Type B pancreatic cell (in vitro differentiated cells): ENCODE data around the gene KLF6. TPM values are rescaled to one million over a fixed set of nuclear protein-coding genes. Genes with fewer than 3 reads are reported as not detected.

Source experiments
- DNase-seq: peaks from one replicate; pipeline ENCODE4 v3.0.0; 2021; ENCODE audit warnings: mixed read lengths; ENCODE audit not compliant: unreplicated experiment; ENCODE audit errors: extremely low spot score
- H3K27ac Mint-ChIP-seq: 2 replicates; pipeline ENCODE4 v1.8.0; 2021; ENCODE audit warnings: mild to moderate bottlenecking, mixed read lengths
- H3K27me3 Mint-ChIP-seq: 2 replicates; pipeline ENCODE4 v1.8.0; 2021; ENCODE audit warnings: mixed read lengths
- H3K36me3 Mint-ChIP-seq: 2 replicates; pipeline ENCODE4 v1.8.0; 2021; ENCODE audit warnings: mixed read lengths
- H3K4me1 Mint-ChIP-seq: one replicate; pipeline ENCODE4 v1.8.0; 2021; ENCODE audit warnings: mixed read lengths; ENCODE audit not compliant: unreplicated experiment
- H3K4me3 Mint-ChIP-seq: 2 replicates; pipeline ENCODE4 v1.8.0; 2021; ENCODE audit warnings: mild to moderate bottlenecking, mixed read lengths
- H3K9me3 Mint-ChIP-seq: 2 replicates; pipeline ENCODE4 v1.8.0; 2021; ENCODE audit warnings: mixed read lengths
- CTCF ChIP-seq: fragments of 200-600 bp; sonication (generic); conservative IDR thresholded peaks from 2 replicates; pipeline ENCODE4 v1.5.0; 2021; ENCODE audit warnings: antibody characterized with exemption, mild to moderate bottlenecking
- total RNA-seq: library from RNA; stranded (reverse); gene quantifications from 2 replicates; pipeline ENCODE4 v1.2.1, GENCODE V29; 2021; ENCODE audit warnings: low replicate concordance

KLF6 gene
- total RNA-seq, 1 donor from 2014 or later, result 117 TPM

- no peak for DNase-seq
- H3K4me3 Mint-ChIP-seq, result peak overlapping the region; percentile 65
- peaks cover 4% of the 10 kb centered on the region for H3K27me3 Mint-ChIP-seq
- TF ChIP-seq CTCF, result no peak
- H3K27ac Mint-ChIP-seq, result peak overlapping the region; percentile 92
- H3K9me3 Mint-ChIP-seq, result no peaks in the 10 kb centered on the region
- peaks cover 44% of the 10 kb centered on the region for H3K36me3 Mint-ChIP-seq
- peaks cover 35% of the 10 kb centered on the region for H3K4me1 Mint-ChIP-seq
These were observed 10.0 kb downstream of the KLF6 start for GRCh38 chr10:3774814-3775695.

GRCh38 chr10:3774018-3774813 is 10.8 kb downstream of the KLF6 start:
- Mint-ChIP-seq H3K4me3 (no peak overlapping the region), H3K9me3 (no peaks in the 10 kb centered on the region), H3K4me1 (peaks cover 32% of the 10 kb centered on the region), H3K27ac (peak overlapping the region; percentile 78), H3K36me3 (peaks cover 39% of the 10 kb centered on the region), H3K27me3 (peaks cover 4% of the 10 kb centered on the region)
- TF ChIP-seq CTCF, result no peak
- no peak for DNase-seq

- TF ChIP-seq CTCF, result no peak
- H3K4me1 Mint-ChIP-seq, result peaks cover 25% of the 10 kb centered on the region
- H3K9me3 Mint-ChIP-seq, result no peaks in the 10 kb centered on the region
- DNase-seq, result no peak
- peaks cover 4% of the 10 kb centered on the region for H3K27me3 Mint-ChIP-seq
- no peak overlapping the region for H3K4me3 Mint-ChIP-seq
- peaks cover 33% of the 10 kb centered on the region for H3K36me3 Mint-ChIP-seq
- H3K27ac Mint-ChIP-seq, result no peak overlapping the region
These were observed 11.5 kb downstream of the KLF6 start for GRCh38 chr10:3773460-3774017.

GRCh38 chr10:3772361-3773171 is 12.4 kb downstream of the KLF6 start:
- peaks cover 24% of the 10 kb centered on the region for H3K4me1 Mint-ChIP-seq
- DNase-seq, result no peak
- H3K27me3 Mint-ChIP-seq, result peaks cover 4% of the 10 kb centered on the region
- H3K27ac Mint-ChIP-seq, result no peak overlapping the region
- peaks cover 23% of the 10 kb centered on the region for H3K36me3 Mint-ChIP-seq
- H3K4me3 Mint-ChIP-seq, result no peak overlapping the region
- H3K9me3 Mint-ChIP-seq, result no peaks in the 10 kb centered on the region
- TF ChIP-seq CTCF, result no peak

GRCh38 chr10:3770611-3771110 is 14.3 kb downstream of the KLF6 start:
- no peak for TF ChIP-seq CTCF
- Mint-ChIP-seq H3K36me3 (peaks cover 9% of the 10 kb centered on the region), H3K4me1 (peaks cover 12% of the 10 kb centered on the region), H3K27me3 (peaks cover 7% of the 10 kb centered on the region), H3K27ac (no peak overlapping the region), H3K4me3 (no peak overlapping the region), H3K9me3 (no peaks in the 10 kb centered on the region)
- DNase-seq, result no peak
